Measurements from ENCODE around the gene ASPDH.

The ASPDH gene

DNA sequence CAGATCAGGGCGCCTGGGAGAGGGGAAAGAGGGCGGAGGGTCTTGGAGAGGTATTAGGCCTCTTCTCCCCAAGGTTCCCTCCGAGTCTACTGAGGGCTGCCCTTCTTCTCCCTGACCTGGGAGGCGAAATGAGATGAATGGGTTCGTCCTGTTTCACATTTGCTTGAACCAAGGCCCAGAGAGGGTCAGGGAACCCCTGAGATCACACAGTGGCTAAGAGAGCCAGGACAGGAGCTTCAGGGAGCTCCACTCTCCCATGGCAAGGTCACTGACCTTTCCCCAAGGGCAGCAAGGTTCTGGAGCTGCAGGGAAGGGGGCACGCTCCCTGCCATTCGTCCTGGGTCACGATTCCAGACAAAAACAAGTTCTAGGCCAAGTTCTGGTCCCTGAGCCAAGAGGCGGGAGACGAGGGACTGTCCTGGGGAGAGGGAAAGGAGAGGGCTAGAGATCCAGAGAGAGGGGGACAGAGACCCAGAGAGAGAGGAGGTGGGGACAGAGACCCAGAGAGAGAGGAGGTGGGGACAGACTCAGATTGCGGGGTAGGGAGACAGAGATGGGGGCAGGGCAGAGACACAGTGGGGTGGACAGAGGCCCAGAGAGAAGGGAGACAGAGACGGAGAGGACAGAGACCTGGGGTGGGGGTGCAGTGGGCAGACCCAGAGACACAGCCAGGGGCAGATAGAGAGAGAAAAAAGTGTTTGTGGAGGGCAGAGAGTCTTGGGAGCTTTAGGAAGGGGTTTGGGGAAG lies 541 bp downstream of the ASPDH start:
- no peak for DNase-seq

- no peak for DNase-seq
Measured at GRCh38 chr19:50512112-50512998, 1.4 kb downstream of the ASPDH start.

GRCh38 chr19:50511069-50511822 lies 2.5 kb downstream of the ASPDH start, which contains the start of gene JOSD2:
Gene JOSD2, minus strand, starts transcription at chr19:50511191. Its CDS starts 760 bp downstream, at chr19:50510431.
- DNase-seq, result peak; percentile 99

GRCh38 chr19:50510700-50511068 lies 3.0 kb downstream of the ASPDH start:
- DNase-seq, result peak; percentile 6

GRCh38 chr19:50510121-50510670 lies 3.5 kb downstream of the ASPDH start:
- no peak for DNase-seq

GRCh38 chr19:50509366-50509765 lies 4.3 kb downstream of the ASPDH start:
- no peak for DNase-seq

- DNase-seq, result no peak
Measured at GRCh38 chr19:50508843-50509190, 4.9 kb downstream of the ASPDH start.

DNA sequence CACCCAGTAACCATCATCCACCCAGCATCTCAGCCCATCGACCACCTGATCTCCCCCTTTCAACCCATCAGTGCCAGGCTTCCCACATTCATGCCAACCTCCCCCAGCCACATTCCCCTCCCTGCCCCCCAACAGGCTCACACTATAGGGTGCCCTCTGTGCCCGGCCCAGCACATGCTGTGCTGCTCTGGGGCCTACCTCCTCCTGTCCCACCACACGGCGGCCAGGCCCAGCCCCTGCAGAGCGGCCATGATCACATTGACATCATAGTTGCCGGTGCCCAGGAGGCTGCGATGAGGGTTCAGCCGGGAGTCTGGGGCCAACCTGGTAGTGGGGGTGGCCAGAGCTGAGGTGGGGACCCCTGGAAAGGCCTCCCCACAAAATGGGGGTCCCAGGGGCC lies 6.3 kb downstream of the ASPDH start:
- no peak for DNase-seq

- no peak for DNase-seq
Measured at GRCh38 chr19:50506700-50507099, 7.0 kb downstream of the ASPDH start.

- no peak for DNase-seq
Measured at GRCh38 chr19:50505856-50506611, 7.7 kb downstream of the ASPDH start.

DNA sequence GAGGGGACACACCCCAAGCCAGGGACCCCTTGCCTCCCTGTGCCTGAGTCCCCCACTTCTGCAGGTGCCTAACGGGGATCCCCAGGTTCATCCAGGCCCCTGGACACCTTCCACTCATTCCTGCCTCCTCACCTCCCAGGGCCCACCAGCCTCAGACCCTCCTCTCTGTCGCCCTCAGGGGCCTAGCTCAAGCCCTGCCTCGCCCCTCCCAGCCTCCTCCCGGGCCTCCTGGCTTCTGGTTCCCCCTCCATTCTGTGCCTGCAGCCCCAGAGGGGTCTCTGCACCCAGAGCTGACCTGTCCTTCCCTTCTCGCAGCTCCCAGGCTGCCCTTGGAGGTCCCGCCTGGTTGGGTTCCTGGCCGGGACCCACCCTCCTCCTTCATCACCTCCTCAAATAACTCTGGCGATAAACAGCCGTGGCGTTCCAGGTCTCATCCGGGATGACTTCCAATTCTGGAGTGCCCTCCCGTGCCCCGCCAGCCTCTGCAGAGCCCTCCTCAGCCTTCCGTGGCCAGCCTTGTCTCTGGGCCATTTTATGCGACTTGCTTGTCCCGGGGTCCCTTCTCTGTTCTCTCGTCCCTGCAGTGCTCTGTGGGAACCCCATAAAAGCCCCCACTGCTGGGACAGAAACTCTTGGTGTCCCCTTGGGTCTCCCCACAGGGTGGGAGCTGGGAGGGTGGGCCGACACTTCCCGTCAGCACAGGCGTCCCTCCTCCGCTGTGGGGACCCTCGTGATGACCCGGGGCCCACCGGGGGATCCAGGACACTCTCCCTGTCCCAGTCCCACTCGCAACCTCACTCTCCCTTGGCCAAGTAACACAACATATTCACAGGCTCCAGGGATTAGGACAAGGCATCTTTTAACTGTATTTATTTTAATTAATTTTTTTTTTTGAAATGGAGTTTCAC lies 11.9 kb downstream of the ASPDH start:
- DNase-seq, result no peak

GRCh38 chr19:50501186-50501567 lies 12.5 kb downstream of the ASPDH start:
- no peak for DNase-seq

GRCh38 chr19:50500753-50501151 lies 13.0 kb downstream of the ASPDH start:
- no peak for DNase-seq

DNA sequence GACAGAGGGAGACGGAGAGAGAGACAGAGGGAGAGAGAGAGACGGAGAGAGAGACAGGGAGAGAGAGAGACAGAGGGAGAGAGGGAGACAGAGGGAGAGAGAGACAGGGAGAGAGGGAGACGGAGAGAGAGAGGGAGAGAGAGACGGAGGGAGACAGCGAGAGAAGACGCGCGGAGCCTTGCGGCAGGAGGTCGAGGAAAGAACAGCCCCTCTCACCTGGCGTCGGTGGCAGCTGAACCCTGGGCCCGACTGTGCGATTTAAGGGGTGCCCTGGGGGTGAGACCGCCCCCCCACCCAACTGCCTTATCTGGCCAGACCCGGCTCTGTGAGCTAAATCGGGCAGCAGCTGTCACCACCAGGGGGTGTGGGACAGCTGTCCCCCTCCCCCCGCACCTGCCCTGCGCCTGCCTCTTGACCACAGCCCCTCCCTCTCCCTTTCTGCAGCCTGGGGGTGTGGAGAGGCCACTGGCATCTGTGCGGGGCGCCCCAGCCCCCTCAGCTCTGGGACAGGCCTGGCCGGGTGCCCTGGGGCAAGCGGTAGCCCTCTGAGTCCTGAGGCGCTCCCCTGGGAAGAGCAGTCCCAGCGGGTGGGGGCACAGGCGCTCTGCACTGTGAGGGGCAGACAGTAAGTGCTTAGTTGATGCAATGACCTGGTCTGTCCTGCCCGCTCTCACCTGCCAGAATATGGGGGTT lies 13.5 kb downstream of the ASPDH start:
- DNase-seq, result no peak

DNA sequence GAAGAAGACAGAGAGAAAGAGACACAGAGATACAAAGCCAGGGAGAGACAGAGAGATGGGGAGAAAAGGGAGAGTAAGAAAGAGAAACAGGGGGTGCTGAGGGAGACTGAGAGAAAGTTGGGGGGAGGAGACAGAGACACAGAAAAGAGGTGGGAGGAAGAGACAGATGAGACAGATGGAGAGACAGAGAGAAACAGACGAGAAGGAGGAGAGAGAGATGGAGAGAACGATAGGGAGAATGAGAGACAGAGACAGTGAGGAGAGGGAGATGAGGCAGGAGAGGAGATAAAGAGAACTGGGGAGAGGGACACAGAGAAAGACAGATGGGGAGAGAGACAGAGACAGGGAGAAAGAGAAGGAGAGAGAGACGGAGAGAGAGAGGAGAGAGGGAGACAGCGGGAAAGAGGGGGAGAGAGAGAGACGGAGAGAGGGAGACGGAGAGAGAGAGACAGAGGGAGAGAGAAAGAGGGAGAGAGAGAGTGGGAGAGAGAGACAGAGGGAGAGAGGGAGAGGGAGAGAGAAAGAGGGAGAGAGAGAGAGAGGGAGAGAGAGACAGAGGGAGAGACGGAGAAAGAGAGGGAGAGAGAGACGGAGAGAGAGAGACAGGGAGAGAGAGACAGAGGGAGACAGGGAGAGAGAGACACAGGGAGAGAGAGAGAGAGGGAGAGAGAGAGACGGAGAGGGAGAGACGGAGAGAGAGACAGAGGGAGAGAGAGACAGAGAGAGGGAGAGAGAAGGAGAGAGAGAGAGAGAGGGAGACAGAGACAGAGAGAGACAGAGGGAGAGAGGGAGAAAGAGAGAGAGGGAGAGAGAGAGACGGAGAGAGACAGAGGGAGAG lies 15.3 kb downstream of the ASPDH start:
- DNase-seq, result no peak

DNA sequence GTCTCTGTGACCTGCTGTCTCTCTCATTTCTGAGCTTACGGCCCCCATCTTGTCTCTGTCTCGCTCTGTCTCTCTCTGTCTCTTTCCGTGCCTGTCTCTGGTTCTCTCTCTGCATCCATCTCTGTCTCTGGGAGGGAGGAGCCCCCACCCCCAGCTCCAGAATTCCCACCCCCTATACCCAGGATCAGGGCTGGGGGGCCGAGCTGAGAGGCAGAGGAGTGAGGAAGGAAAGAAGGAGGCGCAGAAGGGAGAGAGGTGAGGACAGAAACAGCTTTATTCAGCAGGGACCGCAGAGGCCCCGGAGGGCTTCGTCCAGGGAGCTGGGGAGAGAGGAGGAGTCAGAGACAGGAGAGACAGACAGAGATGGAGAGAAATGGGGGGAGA lies 16.7 kb downstream of the ASPDH start:
- DNase-seq, result no peak

DNA sequence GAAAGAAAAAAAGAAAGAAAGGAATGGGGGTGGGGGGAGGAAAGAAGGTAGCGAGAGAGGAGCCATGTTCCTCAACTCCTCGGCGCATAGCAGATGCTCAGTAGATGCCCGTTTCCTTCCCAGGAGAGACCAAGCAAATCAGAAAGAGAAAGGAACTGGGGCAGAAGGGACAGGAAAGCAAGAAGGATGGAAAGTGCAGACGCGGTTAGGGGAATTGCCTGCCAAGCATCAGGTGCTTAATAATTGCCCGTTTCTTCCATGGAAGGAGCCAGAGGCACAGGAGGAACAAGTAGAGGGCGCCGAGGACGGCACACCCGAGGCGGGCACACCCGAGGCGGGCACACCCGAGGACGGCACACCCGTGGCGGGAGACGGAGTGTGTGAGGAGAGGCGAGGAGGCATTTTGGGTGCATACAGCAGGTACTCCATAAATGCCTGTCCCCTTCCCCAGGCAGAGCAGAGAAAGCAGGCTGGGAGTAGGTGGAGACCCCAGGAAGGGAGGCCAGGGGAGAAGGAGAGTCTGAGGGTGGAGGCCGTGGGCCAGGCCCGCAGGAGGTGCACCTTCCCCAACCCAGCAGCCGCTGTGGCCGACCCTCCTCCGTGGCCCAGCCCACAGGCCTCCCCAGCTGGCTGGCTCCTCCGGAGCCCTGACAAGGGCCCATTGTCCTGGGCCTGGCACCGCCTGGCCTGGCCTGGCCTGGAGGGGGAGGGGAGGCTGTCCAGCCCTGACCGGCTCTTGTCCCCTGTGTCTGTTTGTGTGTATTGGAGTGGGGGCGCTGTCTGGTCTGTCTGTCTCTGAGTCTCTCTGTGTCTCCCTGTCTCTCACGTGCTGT lies 17.3 kb downstream of the ASPDH start:
- no peak for DNase-seq

DNA sequence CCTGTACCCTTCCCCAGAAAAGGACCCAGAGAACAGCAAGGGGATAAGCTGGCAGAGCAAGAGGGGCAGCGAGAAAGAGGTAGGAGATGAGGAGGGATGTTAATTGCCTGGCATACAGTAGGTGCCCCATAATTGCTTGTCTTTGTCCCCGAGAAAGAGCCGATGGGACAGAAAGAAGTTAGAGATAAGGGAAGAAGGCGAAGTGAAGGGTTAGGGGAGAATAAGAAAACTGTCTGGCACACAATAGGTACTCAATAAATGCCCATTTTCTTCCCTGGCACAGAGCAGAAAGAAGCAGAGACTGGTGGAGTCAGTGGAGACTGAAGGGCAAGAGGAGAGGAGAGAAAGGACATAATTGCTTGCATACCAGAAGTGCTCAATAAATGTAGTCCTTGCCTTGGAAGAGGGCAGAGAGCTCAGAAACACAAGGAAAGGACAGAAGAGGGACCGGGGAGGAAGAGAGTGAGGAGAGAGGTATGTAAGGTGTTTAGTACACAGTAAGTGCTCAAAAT lies 18.6 kb downstream of the ASPDH start:
- DNase-seq, result no peak
